Esophagus squamous epithelium (tissue), 5 donors: ENCODE data around the gene IL22RA1. TPM values are rescaled to one million over a fixed set of nuclear protein-coding genes. Genes with fewer than 3 reads are reported as not detected.

Source experiments
- DNase-seq: peaks from one replicate; lab custom pipeline; 2025; lab: John Stamatoyannopoulos, UW
- H3K27ac ChIP-seq, 4 donors: fragments of 200-600 bp; sonication (generic); one replicate each; pipeline ENCODE4 v1.5.1; 2016 to 2019; ENCODE audit warnings: mild to moderate bottlenecking in 1 of 4
- H3K27me3 ChIP-seq, 4 donors: fragments of 200-600 bp; sonication (generic); 1 replicate in 3 of 4; 2 replicates in 1 of 4; pipeline versions ENCODE4 v1.5.1 to v1.6.0; 2017 to 2021; ENCODE audit warnings: antibody characterized with exemption in 1 of 4
- H3K36me3 ChIP-seq, 3 donors: fragments of 200-600 bp; sonication (generic); one replicate each; pipeline ENCODE4 v1.5.1; 2016 to 2019
- H3K4me1 ChIP-seq, 3 donors: fragments of 200-600 bp; sonication (generic); one replicate each; pipeline ENCODE4 v1.5.1; 2017 to 2019
- H3K4me3 ChIP-seq, 4 donors: fragments of 200-600 bp; sonication (generic); 1 replicate in 3 of 4; 2 replicates in 1 of 4; pipeline ENCODE4 v1.5.1; 2016 to 2019; ENCODE audit warnings: mild to moderate bottlenecking in 2 of 4, moderate library complexity in 1 of 4
- H3K9me3 ChIP-seq, 3 donors: fragments of 200-600 bp; sonication (generic); one replicate each; pipeline ENCODE4 v1.5.1; 2016 to 2019
- CTCF ChIP-seq, 6 experiments: fragments of 450-650 bp in 4 of 6; fragments of 200-600 bp in 2 of 6; sonication (generic) in 2 of 6; IDR thresholded peaks; one replicate each; pipeline ENCODE4 v1.5.1; 2016 to 2019; ENCODE audit warnings: antibody characterized with exemption in 6 of 6, mild to moderate bottlenecking in 4 of 6, moderate library complexity in 4 of 6
- POLR2A ChIP-seq, 4 donors: fragments of 450-650 bp; IDR thresholded peaks; one replicate each; pipeline ENCODE4 v1.6.1; 2017; ENCODE audit warnings: antibody characterized with exemption in 4 of 4, mild to moderate bottlenecking in 4 of 4, moderate library complexity in 3 of 4
- WGBS, 2 donors: methylation state at CpG; one replicate each; pipeline ENCODE4 v1.1.5; 2018; 5-methylcytosine and 5-hydroxymethylcytosine counted together
- intact Hi-C: fragments of 100-400 bp; cut with DNase I; formaldehyde crosslinking; loops from one replicate; pipeline ENCODE4 v1.15.0; 2022
- total RNA-seq, 4 donors: library from RNA; depleted of rRNA; stranded (reverse); fragments of >200 nt; gene quantifications; one replicate each; pipeline ENCODE4 v1.1.0, GENCODE V29; 2016
- donor health status: DM: yes; HTN: yes; CAD: no.

IL22RA1 gene
- total RNA-seq, 4 donors from 2014 or later, result 3.6 to 16.0 (median 10.5) TPM

GRCh38 chr1:24127801-24128363, 15.1 kb downstream of the IL22RA1 start:
- no peak for DNase-seq
- intact Hi-C loops, result no loop called here
- TF ChIP-seq POLR2A (IDR thresholded peaks at IDR 0.05), result no peak
- no peak for TF ChIP-seq CTCF (IDR thresholded peaks at IDR 0.05)
- Histone ChIP-seq H3K4me1 (no peaks in the 10 kb centered on the region), H3K27ac (no peak overlapping the region), H3K27me3 (no peaks in the 10 kb centered on the region), H3K36me3 (peaks cover 0 to 84% (median 0%) of the 10 kb centered on the region in 3 donors), H3K4me3 (no peak overlapping the region), H3K9me3 (peaks cover 0 to 10% (median 0%) of the 10 kb centered on the region in 3 donors)
- WGBS, 2 donors, result 79 to 93% methylated on average over 4 to 7 of the region's 7 CpGs

GRCh38 chr1:24127134-24127800, 15.7 kb downstream of the IL22RA1 start:
- Histone ChIP-seq H3K36me3 (peaks cover 0 to 84% (median 0%) of the 10 kb centered on the region in 3 donors), H3K27ac (no peak overlapping the region), H3K4me3 (no peak overlapping the region), H3K4me1 (no peaks in the 10 kb centered on the region), H3K9me3 (peaks cover 0 to 10% (median 0%) of the 10 kb centered on the region in 3 donors), H3K27me3 (no peaks in the 10 kb centered on the region)
- intact Hi-C loops, result no loop called here
- TF ChIP-seq POLR2A (IDR thresholded peaks at IDR 0.05), result no peak
- no peak for TF ChIP-seq CTCF (IDR thresholded peaks at IDR 0.05)
- no peak for DNase-seq
- 73 to 92% methylated on average over 3 of the region's 3 CpGs for WGBS, 2 donors

- Histone ChIP-seq H3K4me1 (peaks cover 0 to 3% (median 0%) of the 10 kb centered on the region in 3 donors), H3K4me3 (no peak overlapping the region), H3K9me3 (peaks cover 0 to 10% (median 0%) of the 10 kb centered on the region in 3 donors), H3K27me3 (no peaks in the 10 kb centered on the region), H3K27ac (no peak overlapping the region), H3K36me3 (peaks cover 0 to 84% (median 0%) of the 10 kb centered on the region in 3 donors)
- no peak for DNase-seq
- TF ChIP-seq POLR2A (IDR thresholded peaks at IDR 0.05) (no peak), CTCF (IDR thresholded peaks at IDR 0.05) (no peak)
- 70 to 76% methylated on average over 5 of the region's 5 CpGs for WGBS, 2 donors
- intact Hi-C loops, result no loop called here
Measured at GRCh38 chr1:24126672-24127023, 16.3 kb downstream of the IL22RA1 start.

- Histone ChIP-seq H3K27ac (no peak overlapping the region), H3K4me3 (no peak overlapping the region), H3K27me3 (no peaks in the 10 kb centered on the region), H3K36me3 (peaks cover 0 to 88% (median 0%) of the 10 kb centered on the region in 3 donors), H3K4me1 (peaks cover 2 to 7% (median 4%) of the 10 kb centered on the region in 3 donors), H3K9me3 (peaks cover 0 to 10% (median 0%) of the 10 kb centered on the region in 3 donors)
- intact Hi-C loops, result no loop called here
- 50 to 58% methylated on average over 5 to 6 of the region's 6 CpGs for WGBS, 2 donors
- TF ChIP-seq CTCF (IDR thresholded peaks at IDR 0.05) (no peak), POLR2A (IDR thresholded peaks at IDR 0.05) (no peak)
- DNase-seq, result no peak
Measured at GRCh38 chr1:24126018-24126671, 16.8 kb downstream of the IL22RA1 start.

GRCh38 chr1:24125456-24125855, 17.5 kb downstream of the IL22RA1 start:
- peaks cover 0 to 5% (median 0%) of the 10 kb centered on the region in 3 donors for H3K9me3 ChIP-seq
- peaks cover 0 to 83% (median 0%) of the 10 kb centered on the region in 3 donors for H3K36me3 ChIP-seq
- 64 to 67% methylated on average over 3 to 4 of the region's 4 CpGs for WGBS, 2 donors
- TF ChIP-seq CTCF (IDR thresholded peaks at IDR 0.05), result no peak
- no peak for TF ChIP-seq POLR2A (IDR thresholded peaks at IDR 0.05)
- no peaks in the 10 kb centered on the region for H3K27me3 ChIP-seq
- H3K4me3 ChIP-seq, result no peak overlapping the region
- intact Hi-C loops, result no loop called here
- DNase-seq, result no peak
- H3K4me1 ChIP-seq, result peaks cover 9 to 11% (median 11%) of the 10 kb centered on the region in 3 donors
- no peak overlapping the region for H3K27ac ChIP-seq
